Globus pallidus (tissue), 1 donor: ENCODE data around the gene IGFALS.
A peak's percentile ranks its signal among the peaks of the same experiment; 100 is the strongest.

Experiments
- DNase-seq: peaks from one replicate; pipeline ENCODE4 v3.0.0-alpha.2; 2015; ENCODE audit warnings: low spot score

IGFALS gene

GRCh38 chr16:1789643-1790045 is 3.9 kb downstream of the IGFALS start:
- DNase-seq, result no peak

GRCh38 chr16:1788708-1789100 is 4.8 kb downstream of the IGFALS start:
- DNase-seq, result no peak

GRCh38 chr16:1788095-1788707 is 5.3 kb downstream of the IGFALS start:
- DNase-seq, result no peak

- no peak for DNase-seq
These were observed 6.0 kb downstream of the IGFALS start for GRCh38 chr16:1787322-1788094.

GRCh38 chr16:1787056-1787321 is 6.5 kb downstream of the IGFALS start:
- no peak for DNase-seq

- DNase-seq, result no peak
These were observed 7.1 kb downstream of the IGFALS start for GRCh38 chr16:1786242-1787055.

- no peak for DNase-seq
These were observed 7.7 kb downstream of the IGFALS start for GRCh38 chr16:1785846-1786170.

GRCh38 chr16:1784977-1785845 is 8.3 kb downstream of the IGFALS start:
- DNase-seq, result no peak

- peak; percentile 100 for DNase-seq
These were observed 10.9 kb downstream of the IGFALS start, which contains the start of the genes NUBP2 and SPSB3 for GRCh38 chr16:1782408-1783264. TSS of gene NUBP2 (plus strand) at chr16:1782960. CDS start at chr16:1783021, 61 bp downstream. TSS of gene SPSB3 (minus strand) at chr16:1782571. CDS start at chr16:1781483, 1,088 bp downstream.

GRCh38 chr16:1781758-1782407 is 11.6 kb downstream of the IGFALS start:
- DNase-seq, result no peak

GRCh38 chr16:1781254-1781653 is 12.3 kb downstream of the IGFALS start:
- DNase-seq, result no peak

GRCh38 chr16:1780677-1781072 is 12.8 kb downstream of the IGFALS start:
- DNase-seq, result no peak

- no peak for DNase-seq
These were observed 13.5 kb downstream of the IGFALS start for GRCh38 chr16:1779741-1780676.

GRCh38 chr16:1779234-1779701 is 14.2 kb downstream of the IGFALS start:
- DNase-seq, result no peak

- DNase-seq, result no peak
These were observed 15.0 kb downstream of the IGFALS start for GRCh38 chr16:1778200-1779179.

GRCh38 chr16:1777375-1778199 is 15.9 kb downstream of the IGFALS start:
- DNase-seq, result no peak

- no peak for DNase-seq
These were observed 16.5 kb downstream of the IGFALS start for GRCh38 chr16:1776991-1777374.
